Epithelial cell of umbilical artery (primary cell): Measurements from ENCODE around the gene VPS45. TPM values are rescaled to one million over a fixed set of nuclear protein-coding genes. Genes with fewer than 3 reads are reported as not detected.

Experiments
- total RNA-seq: library from RNA; depleted of rRNA; stranded (reverse); fragments of >200 nt; gene quantifications from 2 replicates; pipeline ENCODE4 v1.2.3, GENCODE V29; 2014

Gene VPS45
- total RNA-seq = 23.1 and 32.5 TPM in 2 replicates

GRCh38 chr1:150067184-150068108 lies at the start of gene VPS45:
Gene VPS45, plus strand, starts transcription at chr1:150067776. Its CDS starts 82 bp downstream, at chr1:150067858.

DNA sequence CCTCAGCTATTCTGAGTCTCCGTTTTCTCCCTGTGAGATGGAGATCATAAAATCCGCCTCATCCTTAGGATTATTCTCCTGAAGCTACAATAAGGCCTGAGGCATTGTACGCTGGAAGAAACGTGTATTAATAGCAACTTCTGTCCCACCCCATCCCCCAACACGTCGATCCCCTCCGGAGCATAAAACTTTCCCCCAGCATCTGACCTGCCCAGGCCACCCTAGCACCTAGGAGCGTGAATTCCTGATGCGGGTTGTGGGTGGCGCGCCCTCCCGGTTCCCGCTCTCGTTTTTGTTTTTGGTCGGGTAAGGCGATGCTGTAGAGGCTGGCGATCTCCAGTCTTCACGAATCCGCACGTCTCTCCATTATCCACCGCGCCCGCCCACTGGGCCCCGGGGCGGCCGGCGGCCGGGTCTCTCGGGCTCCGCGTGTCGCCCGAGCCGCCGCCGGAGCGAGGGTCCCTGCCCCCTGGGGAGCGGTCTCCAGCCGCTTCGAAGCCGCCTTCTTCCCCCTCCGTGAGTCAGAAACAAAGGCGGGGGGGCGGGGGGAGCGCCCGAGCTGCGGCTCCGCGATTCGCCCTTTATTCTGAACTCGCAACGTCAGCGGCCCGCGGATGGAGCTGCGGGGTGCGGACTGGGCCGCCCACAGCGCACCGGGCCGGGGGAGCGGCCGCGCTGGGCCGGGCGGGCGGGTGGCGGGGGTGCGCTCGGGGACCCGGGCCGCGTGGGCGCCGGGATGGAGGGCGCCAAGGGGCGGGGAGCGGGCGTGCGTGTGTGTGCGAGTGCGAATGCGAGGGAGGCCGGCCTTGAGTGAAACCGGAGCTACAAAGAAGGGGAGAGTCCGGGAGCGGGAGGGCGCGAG lies 81.9 kb downstream of the VPS45 start, which contains the start of gene PLEKHO1:
PLEKHO1 (plus strand) TSS at position 646 of the 862 bp plus-strand sequence. CDS start 342 bp downstream, outside the sequence.

Other genes starting within 250 kb of the VPS45 start
- 9.7 and 13.8 TPM in 2 replicates for gene BOLA1, start 168.2 kb upstream of the VPS45 start, total RNA-seq
- 2.3 and 4.9 TPM in 2 replicates for gene SV2A, start 149.9 kb upstream of the VPS45 start, total RNA-seq
- 8.8 and 9.3 TPM in 2 replicates for gene SF3B4, start 140.0 kb upstream of the VPS45 start, total RNA-seq
- gene MTMR11, start 130.9 kb upstream of the VPS45 start, total RNA-seq = 3.9 and 4.9 TPM in 2 replicates
- 9.7 and 14.0 TPM in 2 replicates for gene OTUD7B, start 57.0 kb upstream of the VPS45 start, total RNA-seq
- 48.4 and 50.2 TPM in 2 replicates for gene PLEKHO1, start 82.1 kb downstream of the VPS45 start, total RNA-seq
- gene ANP32E, start 168.3 kb downstream of the VPS45 start, total RNA-seq = 33.8 and 41.5 TPM in 2 replicates
- not detected in 2 replicates for gene CA14, start 190.0 kb downstream of the VPS45 start, total RNA-seq
- gene APH1A, start 201.2 kb downstream of the VPS45 start, total RNA-seq = 109 and 134 TPM in 2 replicates
- gene C1orf54, start 205.0 kb downstream of the VPS45 start, total RNA-seq = 41.2 and 74.7 TPM in 2 replicates
- 0.61 and 0.65 TPM in 2 replicates for gene CIART, start 214.8 kb downstream of the VPS45 start, total RNA-seq
- gene MRPS21, start 226.1 kb downstream of the VPS45 start, total RNA-seq = 52.0 and 80.7 TPM in 2 replicates